Astrocyte (in vitro differentiated cells and primary cell): ENCODE data around the gene DHPS.

Source experiments
- CTCF ChIP-seq: IDR thresholded peaks from 2 replicates; pipeline ENCODE4 v1.5.1; 2011; ENCODE audit warnings: low read depth, mild to moderate bottlenecking, inconsistent platforms, low read length, moderate library complexity; ENCODE audit not compliant: insufficient read depth
- EZH2 ChIP-seq: IDR thresholded peaks from 2 replicates; pipeline ENCODE4 v1.6.1; 2012; ENCODE audit warnings: mild to moderate bottlenecking, low read length, inconsistent platforms; ENCODE audit not compliant: insufficient read depth

DNA sequence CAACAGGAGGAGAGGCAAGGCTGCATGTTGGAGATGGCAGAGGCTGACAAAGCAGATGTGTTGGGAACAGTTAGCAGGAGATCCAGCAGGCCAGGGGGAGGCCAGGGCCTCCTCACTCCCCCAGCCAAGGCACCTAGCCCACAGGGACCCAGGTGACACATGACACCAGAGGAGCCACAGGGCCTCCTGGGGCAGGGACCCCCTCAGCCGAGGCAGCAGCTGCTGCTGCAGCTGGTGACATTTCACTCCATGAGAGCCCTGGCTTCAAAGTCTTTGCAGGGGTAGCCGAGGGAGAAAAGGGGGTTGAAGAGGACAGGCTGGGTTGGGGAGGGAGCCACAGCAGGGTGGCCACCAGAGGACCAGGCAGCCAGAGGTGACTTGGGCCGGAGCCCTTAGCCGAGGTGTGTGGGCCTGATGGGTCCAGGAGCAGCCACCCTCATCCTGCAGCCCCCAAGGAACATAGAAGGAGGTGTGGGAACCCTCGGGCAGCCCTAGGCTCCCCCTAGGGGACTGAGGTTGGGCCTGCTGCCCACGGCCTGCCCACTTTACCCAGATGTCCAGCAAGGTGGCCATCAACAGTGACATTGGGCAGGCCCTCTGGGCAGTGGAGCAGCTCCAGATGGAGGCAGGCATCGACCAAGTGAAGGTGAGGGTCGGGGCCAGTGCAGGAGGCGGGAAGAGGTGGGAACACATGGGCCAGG, 6.0 kb upstream of the DHPS start, which contains the start of gene GNG14:
- TF ChIP-seq CTCF, result no peak
- TF ChIP-seq EZH2, result no peak
